K562 (cell line): ENCODE results near the gene DIAPH3. TPM values are rescaled to one million over a fixed set of nuclear protein-coding genes. Genes with fewer than 3 reads are reported as not detected.

ENCODE experiments used
- ATAC-seq: fragments of 200-7000 bp; cut with Tn5 transposase; 3 replicates; pipeline ENCODE4 v1.9.1; 2020; ENCODE audit warnings: moderate library complexity
- BruUV-seq: library from RNA; stranded (reverse); fragments of 400-500 nt; replicated peaks from 2 replicates; lab custom pipeline; 2021; lab: Mats Ljungman, UMichigan
- CTCF ChIA-PET: fragments of 300-600 bp; formaldehyde crosslinking; extraction: SDS; loops from one replicate; lab custom pipeline; 2021; ENCODE audit warnings: low intra/inter-chr PET ratio; lab: Yijun Ruan, JAX
- POLR2A ChIA-PET: fragments of 300-600, 350-650 bp; sonication (Branson Sonifier 250); formaldehyde crosslinking; extraction: SDS; loops from one replicate; lab custom pipeline; 2021; ENCODE audit warnings: antibody characterized with exemption, inconsistent platforms; lab: Yijun Ruan, JAX
- DNase-seq, 4 experiments: peaks; one replicate each; pipeline versions ENCODE4 v3.0.0 to v3.0.0-alpha.2; 2011 to 2018; ENCODE audit warnings: low spot score in 3 of 4, mixed read lengths in 3 of 4; ENCODE audit errors: extremely low read depth in 1 of 4
- FAIRE-seq: peaks from 2 replicates; lab custom pipeline; 2011; peaks lifted over from hg19 to GRCh38; lab: Jason Lieb, UNC
- H2AFZ ChIP-seq: 2 replicates; pipeline ENCODE4 v1.6.0; 2011; ENCODE audit warnings: low read depth, low read length, control low read depth, inconsistent platforms
- H3K27ac ChIP-seq: fragments of 200-600 bp; 3 replicates; pipeline ENCODE4 v1.8.0; 2011; ENCODE audit warnings: low read depth, mild to moderate bottlenecking, control low read depth, inconsistent platforms, low read length, moderate library complexity, mixed read lengths; ENCODE audit errors: extremely low read depth
- H3K27me3 ChIP-seq, 2 experiments: fragments of 300-600 bp in 1 of 2; 2 replicates in 1 of 2; 3 replicates in 1 of 2; pipeline versions ENCODE4 v1.6.0 to v1.8.0; 2011; ENCODE audit warnings: inconsistent platforms in 2 of 2, low read length in 2 of 2, mild to moderate bottlenecking in 1 of 2, mixed read lengths in 1 of 2, moderate library complexity in 1 of 2; ENCODE audit not compliant: control insufficient read depth in 2 of 2, insufficient read depth in 2 of 2
- H3K36me3 ChIP-seq: fragments of 300-600 bp; 3 replicates; pipeline ENCODE4 v1.8.0; 2011; ENCODE audit warnings: mild to moderate bottlenecking, low read length, inconsistent platforms; ENCODE audit not compliant: control insufficient read depth, insufficient read depth
- H3K4me1 ChIP-seq, 2 experiments: fragments of 200-600 bp in 1 of 2; replicated peaks in 1 of 2; 2 replicates in 1 of 2; 3 replicates in 1 of 2; pipeline versions ENCODE4 v1.5.1 to v1.8.0; 2011; ENCODE audit warnings: inconsistent platforms in 2 of 2, low read length in 2 of 2, mild to moderate bottlenecking in 1 of 2, mixed read lengths in 1 of 2, moderate library complexity in 1 of 2; ENCODE audit not compliant: control insufficient read depth in 2 of 2, insufficient read depth in 2 of 2
- H3K4me2 ChIP-seq: 2 replicates; pipeline ENCODE4 v1.6.1; 2011; ENCODE audit warnings: low read length, control low read depth, inconsistent platforms, mixed read lengths; ENCODE audit not compliant: insufficient read depth
- H3K4me3 ChIP-seq: fragments of 200-600 bp; sonication (generic), shearing (Covaris generic); 2 replicates; pipeline ENCODE4 v1.5.1; 2016; ENCODE audit warnings: control low read depth, inconsistent platforms
- H3K79me2 ChIP-seq: fragments of 200-600 bp; 3 replicates; pipeline ENCODE4 v1.8.0; 2011; ENCODE audit warnings: low read length, inconsistent platforms; ENCODE audit not compliant: control insufficient read depth, insufficient read depth
- H3K9ac ChIP-seq, 2 experiments: 2 replicates each; pipeline versions ENCODE4 v1.6.0 to v1.6.1; 2011; ENCODE audit warnings: low read depth in 2 of 2, low read length in 2 of 2, control low read depth in 1 of 2, inconsistent platforms in 1 of 2, mild to moderate bottlenecking in 1 of 2, mixed read lengths in 1 of 2; ENCODE audit not compliant: insufficient read depth in 1 of 2
- H3K9me1 ChIP-seq: one replicate; pipeline ENCODE4 v1.6.0; 2011; ENCODE audit warnings: inconsistent platforms, mild to moderate bottlenecking, low read length, moderate library complexity; ENCODE audit not compliant: control insufficient read depth, insufficient read depth
- H3K9me3 ChIP-seq: replicated peaks from 2 replicates; pipeline ENCODE4 v1.5.1; 2011; ENCODE audit warnings: low read depth, low read length, inconsistent platforms; ENCODE audit not compliant: control insufficient read depth, insufficient read depth
- H4K20me1 ChIP-seq: replicated peaks from 2 replicates; pipeline ENCODE4 v1.6.1; 2011; ENCODE audit warnings: low read length, inconsistent platforms, mixed read lengths; ENCODE audit not compliant: control insufficient read depth, insufficient read depth
- DPF2 ChIP-seq: fragments of 450-650 bp; IDR thresholded peaks from 2 replicates; pipeline ENCODE4 v1.6.1; 2016
- EHMT2 ChIP-seq: fragments of 450-650 bp; IDR thresholded peaks from 2 replicates; pipeline ENCODE4 v1.6.1; 2018; ENCODE audit warnings: antibody characterized with exemption
- EWSR1 ChIP-seq: fragments of 450-650 bp; IDR thresholded peaks from 2 replicates; pipeline ENCODE4 v1.6.1; 2018; ENCODE audit warnings: borderline replicate concordance, mild to moderate bottlenecking, low read depth, moderate library complexity; ENCODE audit not compliant: partially characterized antibody
- FOXJ3 ChIP-seq: sonication (generic); formaldehyde crosslinking; IDR thresholded peaks from 2 replicates; pipeline ENCODE4 v1.4.0; 2020; ENCODE audit warnings: mild to moderate bottlenecking, missing genetic modification reagents
- MTA1 ChIP-seq: fragments of 450-650 bp; IDR thresholded peaks from 2 replicates; pipeline ENCODE4 v1.6.1; 2017; ENCODE audit warnings: borderline replicate concordance
- NBN ChIP-seq: fragments of 450-650 bp; IDR thresholded peaks from 2 replicates; pipeline ENCODE4 v1.6.1; 2016; ENCODE audit warnings: low read depth, mild to moderate bottlenecking
- NCOR1 ChIP-seq: fragments of 450-650 bp; IDR thresholded peaks from 2 replicates; pipeline ENCODE4 v1.6.1; 2016; ENCODE audit warnings: mild to moderate bottlenecking, moderate library complexity
- PHF8 ChIP-seq: fragments of 200-600 bp; sonication (generic); IDR thresholded peaks from 2 replicates; pipeline ENCODE4 v1.6.1; 2012; ENCODE audit warnings: mixed run types, mild to moderate bottlenecking, inconsistent platforms, low read length, moderate library complexity, borderline replicate concordance
- POLR2A ChIP-seq: fragments of 450-650 bp; conservative IDR thresholded peaks from 2 replicates; pipeline ENCODE4 v1.6.1; 2016
- ZNF174 ChIP-seq: fragments of 250-450 bp; sonication (Bioruptor Pico); IDR thresholded peaks from 2 replicates; pipeline ENCODE4 v1.4.0; 2020; ENCODE audit warnings: mild to moderate bottlenecking
- ZNF589 ChIP-seq: fragments of 200-800 bp; sonication (Bioruptor generic); IDR thresholded peaks from 2 replicates; pipeline ENCODE4 v1.6.1; 2016; ENCODE audit warnings: low read depth, missing genetic modification characterization, missing compliant biosample characterization
- ZNF707 ChIP-seq: fragments of 250-450 bp; sonication (Bioruptor Pico); conservative IDR thresholded peaks from 2 replicates; pipeline ENCODE4 v1.8.0; 2022; ENCODE audit warnings: inconsistent platforms, mild to moderate bottlenecking, moderate library complexity
- ZNF778 ChIP-seq: fragments of 450-650 bp; formaldehyde crosslinking; IDR thresholded peaks from 2 replicates; pipeline ENCODE4 v1.4.0; 2020; ENCODE audit warnings: mild to moderate bottlenecking, moderate library complexity
- ZSCAN32 ChIP-seq: fragments of 450-650 bp; formaldehyde crosslinking; IDR thresholded peaks from 2 replicates; pipeline ENCODE4 v1.4.0; 2020; ENCODE audit warnings: mild to moderate bottlenecking, moderate library complexity
- WGBS: fragments of 100-300 bp; shearing (Covaris generic); methylation state at CpG from one replicate; pipeline ENCODE4 v1.1.6; 2016; ENCODE audit warnings: low coverage, mixed read lengths; ENCODE audit not compliant: insufficient coverage; ENCODE audit errors: missing lambda C conversion rate; 5-methylcytosine and 5-hydroxymethylcytosine counted together
- in situ Hi-C: fragments of 300-500 bp; cut with MboI; formaldehyde crosslinking; loops from 4 replicates; pipeline ENCODE4 v1.15.0; 2018; ENCODE audit warnings: inconsistent platforms, mixed read lengths
- intact Hi-C: fragments of 100-400 bp; cut with micrococcal nuclease; formaldehyde crosslinking; loops from 2 replicates; pipeline ENCODE4 v1.14.2; 2022
- polyA plus RNA-seq, 8 experiments: library from polyadenylated mRNA; depleted of rRNA in 4 of 8; stranded (reverse) in 5 of 8; unstranded in 3 of 8; fragments of >200 nt; fragmentation: Nextera tagmentation in 2 of 8; fragmentation: Illumina TruSeq in 1 of 8; extraction: Ambion mirVana in 2 of 8; extraction: Trizol in 1 of 8; gene quantifications; 2 replicates each; pipeline versions ENCODE4 v1.2.1 to v1.2.3, GENCODE V29; 2011 to 2014; ENCODE audit warnings: inconsistent platforms in 1 of 8, missing spikeins in 1 of 8
- total RNA-seq, 7 experiments: library from RNA; depleted of rRNA in 6 of 7; stranded (reverse); fragments of >200 nt in 6 of 7; fragmentation: Illumina TruSeq in 2 of 7; extraction: Trizol in 2 of 7; gene quantifications; 2 replicates each; pipeline versions ENCODE4 v1.2.1 to v1.2.3, GENCODE V29; 2011 to 2021; ENCODE audit warnings: low replicate concordance in 1 of 7
- TF ChIP-seq, protein P1 (sequence below): fragments of 250-450 bp; sonication (Bioruptor Pico); IDR thresholded peaks from 2 replicates; pipeline ENCODE4 v1.8.0; 2022; ENCODE audit warnings: inconsistent platforms
- TF ChIP-seq, protein P2 (sequence below): sonication (generic); formaldehyde crosslinking; IDR thresholded peaks from 2 replicates; pipeline ENCODE4 v1.8.1; 2023; ENCODE audit warnings: mild to moderate bottlenecking, missing genetic modification reagents

The DIAPH3 gene
- total and polyA plus RNA-seq, 9 of the 15 experiments (the other 6 are each of a cell fraction or from before 2014, with no cell fraction given) = 9.0 to 18.7 (median 14.7) TPM

DNA sequence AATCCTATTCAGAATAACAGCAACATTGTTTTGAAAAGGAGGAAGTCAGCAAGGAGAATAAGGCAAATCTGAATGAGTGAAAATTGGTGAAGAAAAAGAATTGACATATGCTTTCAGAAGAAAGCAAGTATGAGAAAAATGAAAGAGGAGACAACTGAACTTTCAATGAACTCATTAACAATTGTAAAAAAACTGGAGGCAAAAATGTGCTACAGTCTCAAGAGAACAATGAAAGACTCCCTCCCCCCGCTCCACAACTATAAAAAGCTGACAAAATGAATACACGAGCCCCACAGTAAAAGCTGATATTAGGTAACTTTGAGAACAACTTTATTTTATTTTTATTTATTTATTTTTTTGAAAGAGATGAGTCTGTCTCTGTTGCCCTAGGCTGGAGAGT, 373.1 kb downstream of the DIAPH3 start:
- Histone ChIP-seq H3K4me1 (no peaks in the 10 kb centered on the region), H2AFZ (no peak overlapping the region), H3K9ac (no peak overlapping the region), H3K27me3 (no peaks in the 10 kb centered on the region), H3K36me3 (no peaks in the 10 kb centered on the region), H3K79me2 (no peaks in the 10 kb centered on the region), H4K20me1 (no peaks in the 10 kb centered on the region), H3K9me1 (no peaks in the 10 kb centered on the region), H3K4me2 (no peak overlapping the region), H3K27ac (no peak overlapping the region), H3K9me3 (no peaks in the 10 kb centered on the region), H3K4me3 (no peak overlapping the region)
- FAIRE-seq (no peak), ATAC-seq (no peak), DNase-seq (no peak)
- intact Hi-C loops (no loop called here), in situ Hi-C loops (no loop called here)
- CTCF ChIA-PET = no interaction called here
- 71% methylated on average over 2 of the region's 2 CpGs for WGBS
- no TSS peak for BruUV-seq
- POLR2A ChIA-PET = no interaction called here
- TF ChIP-seq POLR2A (no peak), ZNF707 (CRISPR knock-in tag) (no peak), EWSR1 (no peak)

DNA sequence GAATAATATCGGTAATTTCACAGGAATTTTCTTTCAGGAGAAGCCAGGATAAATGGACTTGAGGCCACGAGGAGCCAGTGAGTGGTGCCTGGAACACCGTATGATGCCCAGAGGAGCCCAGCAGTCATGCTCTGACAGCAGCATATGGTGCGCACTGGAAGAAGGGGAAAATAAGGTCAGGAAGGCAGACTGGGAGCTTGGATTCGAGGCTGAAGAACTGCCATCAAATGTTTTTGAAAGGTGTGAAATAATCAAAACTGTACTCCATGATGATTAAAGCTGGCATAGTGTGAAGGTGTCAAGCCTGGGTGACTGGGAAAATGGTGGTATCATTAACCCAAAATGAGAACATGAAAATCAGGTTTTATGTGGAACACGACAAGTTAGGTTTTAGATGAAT, 374.2 kb downstream of the DIAPH3 start:
- ATAC-seq (no peak), FAIRE-seq (no peak), DNase-seq (no peak)
- Histone ChIP-seq H3K9ac (no peak overlapping the region), H3K79me2 (no peaks in the 10 kb centered on the region), H3K36me3 (no peaks in the 10 kb centered on the region), H3K27me3 (no peaks in the 10 kb centered on the region), H4K20me1 (no peaks in the 10 kb centered on the region), H2AFZ (no peak overlapping the region), H3K4me1 (no peaks in the 10 kb centered on the region), H3K9me3 (no peaks in the 10 kb centered on the region), H3K4me3 (no peak overlapping the region), H3K4me2 (no peak overlapping the region), H3K9me1 (no peaks in the 10 kb centered on the region), H3K27ac (no peak overlapping the region)
- TF ChIP-seq ZNF589 (CRISPR knock-in tag) (no peak), DPF2 (no peak), FOXJ3 (no peak), PHF8 (no peak), MTA1 (no peak), ZNF778 (CRISPR knock-in tag) (no peak), EHMT2 (no peak), ZSCAN32 (CRISPR knock-in tag) (no peak), NBN (no peak), ZNF174 (CRISPR knock-in tag) (no peak), NCOR1 (no peak)
- TF ChIP-seq, protein P1, sequence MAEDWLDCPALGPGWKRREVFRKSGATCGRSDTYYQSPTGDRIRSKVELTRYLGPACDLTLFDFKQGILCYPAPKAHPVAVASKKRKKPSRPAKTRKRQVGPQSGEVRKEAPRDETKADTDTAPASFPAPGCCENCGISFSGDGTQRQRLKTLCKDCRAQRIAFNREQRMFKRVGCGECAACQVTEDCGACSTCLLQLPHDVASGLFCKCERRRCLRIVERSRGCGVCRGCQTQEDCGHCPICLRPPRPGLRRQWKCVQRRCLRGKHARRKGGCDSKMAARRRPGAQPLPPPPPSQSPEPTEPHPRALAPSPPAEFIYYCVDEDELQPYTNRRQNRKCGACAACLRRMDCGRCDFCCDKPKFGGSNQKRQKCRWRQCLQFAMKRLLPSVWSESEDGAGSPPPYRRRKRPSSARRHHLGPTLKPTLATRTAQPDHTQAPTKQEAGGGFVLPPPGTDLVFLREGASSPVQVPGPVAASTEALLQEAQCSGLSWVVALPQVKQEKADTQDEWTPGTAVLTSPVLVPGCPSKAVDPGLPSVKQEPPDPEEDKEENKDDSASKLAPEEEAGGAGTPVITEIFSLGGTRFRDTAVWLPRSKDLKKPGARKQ (CRISPR knock-in tag) = no peak
- TF ChIP-seq, protein P2, sequence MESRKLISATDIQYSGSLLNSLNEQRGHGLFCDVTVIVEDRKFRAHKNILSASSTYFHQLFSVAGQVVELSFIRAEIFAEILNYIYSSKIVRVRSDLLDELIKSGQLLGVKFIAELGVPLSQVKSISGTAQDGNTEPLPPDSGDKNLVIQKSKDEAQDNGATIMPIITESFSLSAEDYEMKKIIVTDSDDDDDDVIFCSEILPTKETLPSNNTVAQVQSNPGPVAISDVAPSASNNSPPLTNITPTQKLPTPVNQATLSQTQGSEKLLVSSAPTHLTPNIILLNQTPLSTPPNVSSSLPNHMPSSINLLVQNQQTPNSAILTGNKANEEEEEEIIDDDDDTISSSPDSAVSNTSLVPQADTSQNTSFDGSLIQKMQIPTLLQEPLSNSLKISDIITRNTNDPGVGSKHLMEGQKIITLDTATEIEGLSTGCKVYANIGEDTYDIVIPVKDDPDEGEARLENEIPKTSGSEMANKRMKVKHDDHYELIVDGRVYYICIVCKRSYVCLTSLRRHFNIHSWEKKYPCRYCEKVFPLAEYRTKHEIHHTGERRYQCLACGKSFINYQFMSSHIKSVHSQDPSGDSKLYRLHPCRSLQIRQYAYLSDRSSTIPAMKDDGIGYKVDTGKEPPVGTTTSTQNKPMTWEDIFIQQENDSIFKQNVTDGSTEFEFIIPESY (CRISPR knock-in tag) = no peak
- in situ Hi-C loops (no loop called here), intact Hi-C loops (no loop called here)
- WGBS = 76% methylated on average over 6 of the region's 6 CpGs
- BruUV-seq = no TSS peak
- ChIA-PET CTCF (no interaction called here), POLR2A (no interaction called here)
